HuH-7.5 (cell line): ENCODE results near the gene OR5B21.

Source experiments
- DNase-seq: peaks from one replicate; pipeline ENCODE4 v3.0.0; 2011; ENCODE audit warnings: low spot score

Gene OR5B21

GRCh38 chr11:58493676-58494075, 14.2 kb downstream of the OR5B21 start:
- DNase-seq = no peak

- DNase-seq = no peak
Observed at GRCh38 chr11:58490827-58491226, 17.1 kb downstream of the OR5B21 start.

DNA sequence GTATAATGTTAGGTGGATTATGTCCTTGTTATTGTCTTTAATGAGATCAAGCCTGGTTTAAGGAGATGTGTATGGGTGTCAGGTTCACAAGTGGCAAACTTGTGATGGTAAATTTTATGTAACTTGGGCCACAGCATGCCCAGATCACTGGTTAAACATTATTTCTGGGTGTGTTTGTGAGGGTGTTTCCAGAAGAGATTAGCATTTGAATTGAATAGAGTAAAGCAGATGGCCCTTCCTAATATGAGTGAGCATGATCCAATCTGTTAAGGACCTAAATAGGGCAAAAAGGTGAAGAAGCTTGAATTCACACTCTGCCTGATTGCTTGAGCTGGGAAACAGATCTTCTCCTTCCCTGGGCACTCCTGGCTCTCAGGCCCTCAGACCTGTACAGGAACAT, 20.7 kb downstream of the OR5B21 start:
- DNase-seq = no peak

- DNase-seq = no peak
Observed at GRCh38 chr11:58485961-58486360, 21.9 kb downstream of the OR5B21 start.

GRCh38 chr11:58471892-58472291, 36.0 kb downstream of the OR5B21 start:
- DNase-seq = no peak

GRCh38 chr11:58466293-58466692, 41.6 kb downstream of the OR5B21 start:
- DNase-seq = no peak

GRCh38 chr11:58465690-58466089, 42.2 kb downstream of the OR5B21 start:
- no peak for DNase-seq
